Measurements from ENCODE around the gene HMSD.

HMSD gene

GRCh38 chr18:63956755-63957154 is 7.7 kb downstream of the HMSD start:
- no peak for DNase-seq (ENCODE audit: low read depth)

DNA sequence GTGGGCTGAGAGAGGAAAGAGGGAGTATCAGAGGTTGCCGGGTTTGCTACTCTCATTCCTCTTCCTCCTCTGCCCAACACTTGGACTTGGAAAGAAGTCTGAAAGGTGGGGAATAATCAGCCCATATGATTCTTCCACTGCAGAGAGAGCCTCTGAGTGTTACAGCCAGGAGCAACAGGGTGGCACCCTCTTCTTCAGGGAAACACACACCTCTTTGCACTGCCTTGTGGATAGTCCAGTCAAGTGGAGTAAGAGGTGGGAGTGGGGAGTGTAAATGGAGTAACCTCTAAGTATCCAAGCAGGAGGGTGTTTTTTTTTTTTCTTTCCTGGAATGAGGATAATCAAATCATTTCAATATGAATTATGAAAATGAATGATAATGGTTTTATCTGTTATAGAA is 11.8 kb downstream of the HMSD start:
- DNase-seq (ENCODE audit: low read depth), result no peak

GRCh38 chr18:63961435-63961980 is 12.4 kb downstream of the HMSD start:
- DNase-seq (ENCODE audit: low read depth), result no peak

GRCh38 chr18:63962137-63962536 is 13.0 kb downstream of the HMSD start:
- DNase-seq (ENCODE audit: low read depth), result no peak

DNA sequence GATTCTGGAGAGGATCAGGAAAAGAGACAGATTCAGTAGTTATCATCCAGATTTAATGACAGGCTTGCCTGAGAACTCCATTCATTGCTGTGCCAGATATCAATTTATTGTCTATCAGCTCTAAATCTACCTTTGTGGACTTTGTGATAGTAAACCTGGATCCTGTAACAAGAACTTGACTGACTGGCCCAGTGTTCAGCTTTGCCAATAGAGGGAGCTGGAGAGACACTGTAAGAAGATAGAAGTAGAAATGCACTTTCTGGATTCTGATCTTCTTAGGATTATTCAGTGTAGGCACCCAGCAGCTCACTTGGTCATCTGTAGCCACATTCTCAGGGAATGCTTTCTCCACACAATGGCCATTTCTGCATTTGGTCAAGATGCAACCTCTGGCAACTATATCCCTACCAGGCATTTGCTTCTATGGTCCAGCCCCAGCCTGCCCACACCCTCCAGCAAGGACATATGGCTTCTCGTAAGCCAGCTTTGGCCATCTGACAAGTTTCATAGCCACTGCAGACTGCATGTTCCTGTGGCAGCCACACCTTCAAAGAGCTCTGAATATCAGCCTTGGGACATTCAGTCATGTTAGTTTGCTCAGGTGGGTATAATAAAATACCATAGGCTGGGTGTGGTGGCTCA is 14.6 kb downstream of the HMSD start:
- peak; percentile 30 for DNase-seq (ENCODE audit: low read depth)

- no peak for DNase-seq (ENCODE audit: low read depth)
Observed at GRCh38 chr18:63964908-63965307, 15.8 kb downstream of the HMSD start.

GRCh38 chr18:63965716-63966330 is 16.7 kb downstream of the HMSD start:
- DNase-seq (ENCODE audit: low read depth), result no peak

DNA sequence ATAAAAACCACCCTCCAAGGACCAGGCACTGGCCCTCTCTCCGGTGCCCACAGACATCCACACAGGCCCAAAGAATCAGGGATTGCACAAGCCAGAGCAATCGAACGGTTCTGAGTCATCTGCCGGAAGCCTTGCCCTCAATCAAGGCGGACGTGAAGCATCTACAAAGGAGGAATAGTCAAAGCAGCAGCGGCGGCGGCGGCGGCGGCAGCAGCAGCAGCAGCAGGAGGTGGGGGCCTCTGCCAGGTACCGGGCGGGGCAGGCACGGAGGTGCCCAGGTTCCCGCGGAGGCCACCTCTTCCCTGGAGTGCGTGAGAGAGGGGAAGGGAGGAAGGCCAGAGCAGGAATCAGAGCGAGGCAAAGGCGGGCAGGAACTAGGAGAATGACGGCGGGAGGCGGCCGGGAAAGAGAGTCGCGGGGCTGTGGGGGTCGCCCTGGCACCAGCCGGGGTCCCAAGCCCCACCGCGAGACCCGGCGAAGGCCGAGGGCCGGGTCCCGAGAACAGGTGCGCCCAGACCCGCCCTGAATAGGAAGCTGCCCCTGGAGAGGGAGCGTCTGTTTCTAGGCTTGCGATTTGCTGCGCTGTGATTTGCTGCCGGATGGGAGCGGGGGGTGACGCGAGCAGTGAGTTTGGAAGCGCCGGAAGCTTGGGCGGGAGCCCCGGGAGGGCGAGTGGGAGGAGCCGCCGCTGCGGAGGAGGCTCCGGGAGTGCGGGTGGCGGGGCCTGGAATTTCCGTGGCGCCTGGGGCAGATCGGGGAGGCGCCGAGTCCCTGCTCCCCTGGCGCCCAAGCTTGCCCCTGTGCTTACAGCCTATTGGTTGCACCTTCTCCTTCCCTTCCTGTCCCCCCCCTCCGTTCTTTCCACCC is 21.1 kb downstream of the HMSD start, which contains the start of gene SERPINB8:
SERPINB8 (plus strand) TSS at position 140 of the 867 bp plus-strand sequence. CDS start 8,228 bp downstream, outside the sequence.
- DNase-seq (ENCODE audit: low read depth), result peak; percentile 63

DNA sequence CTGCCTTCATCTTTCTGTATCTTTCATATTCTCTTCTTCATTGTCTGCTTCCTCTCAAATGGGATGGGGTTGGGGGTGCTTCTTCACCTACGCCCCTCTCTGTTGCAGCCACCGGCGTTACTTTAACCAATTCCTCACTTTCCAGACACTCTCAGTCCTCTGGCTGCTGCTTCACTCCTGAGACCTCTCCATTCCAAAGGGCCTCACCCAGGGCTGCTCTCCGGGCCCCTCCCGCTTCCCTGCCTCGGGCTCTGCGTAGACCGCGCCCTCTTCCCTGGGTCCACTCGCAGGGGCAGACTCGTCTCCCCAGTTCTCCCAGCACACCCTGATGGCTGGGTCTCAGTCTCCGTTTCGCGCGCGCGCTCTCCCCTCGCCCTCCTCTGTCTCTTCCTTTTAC is 21.7 kb downstream of the HMSD start:
- DNase-seq (ENCODE audit: low read depth), result no peak

- no peak for DNase-seq (ENCODE audit: low read depth)
Observed at GRCh38 chr18:63971320-63972001, 22.4 kb downstream of the HMSD start.

DNA sequence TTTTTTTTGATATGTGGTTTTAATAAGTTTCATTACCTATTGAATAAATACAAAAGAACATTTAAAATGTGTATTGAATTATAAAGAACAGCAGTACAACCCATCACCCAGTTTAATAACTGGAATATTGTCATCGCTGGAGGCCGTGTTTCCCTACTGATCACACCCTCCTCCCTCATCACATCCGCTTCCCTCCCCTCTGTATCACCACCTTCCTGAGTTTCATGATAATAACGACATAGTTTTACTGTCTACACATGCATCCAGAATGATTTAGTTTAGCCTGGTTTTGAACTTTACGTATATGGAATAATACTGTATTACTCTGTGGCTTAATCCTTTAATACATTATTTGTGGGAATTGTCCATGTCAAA is 22.9 kb downstream of the HMSD start:
- no peak for DNase-seq (ENCODE audit: low read depth)

DNA sequence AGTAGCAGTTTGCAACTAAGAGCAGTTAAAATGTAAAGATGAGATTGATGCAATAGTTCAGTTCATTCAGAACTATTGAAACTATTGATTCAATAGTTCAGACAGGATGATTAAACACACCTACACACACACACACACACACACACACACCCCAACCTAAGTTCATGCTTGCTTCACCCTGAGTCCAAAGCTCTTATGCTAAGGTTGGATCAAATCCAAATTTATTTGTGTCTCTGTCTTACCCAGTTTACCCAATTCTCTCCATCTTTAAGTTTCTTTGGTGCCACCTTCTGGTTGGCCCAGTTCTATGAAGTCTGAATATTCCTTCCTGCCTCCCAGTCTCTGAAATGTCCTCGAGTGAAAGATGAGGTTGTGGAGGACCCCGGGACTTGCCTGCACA is 25.9 kb downstream of the HMSD start:
- DNase-seq (ENCODE audit: low read depth), result no peak

GRCh38 chr18:63975628-63976027 is 26.5 kb downstream of the HMSD start:
- no peak for DNase-seq (ENCODE audit: low read depth)

DNA sequence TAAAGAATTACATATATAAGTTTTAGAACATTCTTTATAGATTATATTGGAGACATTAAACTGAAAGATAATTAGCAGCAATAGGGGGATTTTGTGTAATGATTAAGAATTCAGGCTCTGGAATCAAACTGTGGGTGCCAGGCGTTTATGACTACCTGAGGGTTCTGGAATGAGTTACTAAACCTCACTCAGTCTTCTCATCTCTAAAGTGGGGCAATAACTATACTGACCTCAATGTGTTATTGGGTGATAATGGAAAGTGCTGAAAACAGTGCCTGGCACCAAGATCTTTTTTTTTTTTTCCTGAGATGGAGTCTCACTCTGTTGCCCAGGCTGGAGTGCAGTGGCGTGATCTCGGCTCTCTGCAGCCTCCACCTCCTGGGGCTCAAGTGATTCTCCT is 27.9 kb downstream of the HMSD start:
- DNase-seq (ENCODE audit: low read depth), result no peak

- DNase-seq (ENCODE audit: low read depth), result no peak
Observed at GRCh38 chr18:63979409-63979920, 30.4 kb downstream of the HMSD start.

- no peak for DNase-seq (ENCODE audit: low read depth)
Observed at GRCh38 chr18:63980027-63980426, 30.9 kb downstream of the HMSD start.

- no peak for DNase-seq (ENCODE audit: low read depth)
Observed at GRCh38 chr18:63980896-63981460, 31.9 kb downstream of the HMSD start.

DNA sequence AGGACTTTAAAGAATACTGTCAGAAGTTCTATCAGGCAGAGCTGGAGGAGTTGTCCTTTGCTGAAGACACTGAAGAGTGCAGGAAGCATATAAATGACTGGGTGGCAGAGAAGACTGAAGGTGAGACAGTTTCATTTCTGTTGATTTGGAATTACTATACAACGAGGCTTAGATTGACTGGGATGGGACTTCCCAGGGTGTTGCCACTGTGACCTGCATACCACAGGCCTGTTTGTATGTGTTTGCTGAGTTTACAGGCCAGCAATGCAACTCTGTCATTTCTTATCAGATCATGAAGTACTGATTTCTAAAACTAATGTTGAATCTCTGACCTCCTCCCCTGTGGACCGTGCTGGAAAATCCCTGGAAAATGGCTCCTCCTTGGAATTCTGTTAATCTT is 32.6 kb downstream of the HMSD start:
- DNase-seq (ENCODE audit: low read depth), result no peak

- no peak for DNase-seq (ENCODE audit: low read depth)
Observed at GRCh38 chr18:63982361-63982760, 33.3 kb downstream of the HMSD start.

DNA sequence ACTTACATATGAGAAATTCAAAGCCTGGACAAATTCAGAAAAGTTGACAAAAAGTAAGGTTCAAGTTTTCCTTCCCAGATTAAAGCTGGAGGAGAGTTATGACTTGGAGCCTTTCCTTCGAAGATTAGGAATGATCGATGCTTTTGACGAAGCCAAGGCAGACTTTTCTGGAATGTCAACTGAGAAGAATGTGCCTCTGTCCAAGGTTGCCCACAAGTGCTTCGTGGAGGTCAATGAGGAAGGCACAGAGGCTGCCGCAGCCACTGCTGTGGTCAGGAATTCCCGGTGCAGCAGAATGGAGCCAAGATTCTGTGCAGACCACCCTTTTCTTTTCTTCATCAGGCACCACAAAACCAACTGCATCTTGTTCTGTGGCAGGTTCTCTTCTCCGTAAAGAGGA is 37.8 kb downstream of the HMSD start:
- DNase-seq (ENCODE audit: low read depth), result no peak

DNA sequence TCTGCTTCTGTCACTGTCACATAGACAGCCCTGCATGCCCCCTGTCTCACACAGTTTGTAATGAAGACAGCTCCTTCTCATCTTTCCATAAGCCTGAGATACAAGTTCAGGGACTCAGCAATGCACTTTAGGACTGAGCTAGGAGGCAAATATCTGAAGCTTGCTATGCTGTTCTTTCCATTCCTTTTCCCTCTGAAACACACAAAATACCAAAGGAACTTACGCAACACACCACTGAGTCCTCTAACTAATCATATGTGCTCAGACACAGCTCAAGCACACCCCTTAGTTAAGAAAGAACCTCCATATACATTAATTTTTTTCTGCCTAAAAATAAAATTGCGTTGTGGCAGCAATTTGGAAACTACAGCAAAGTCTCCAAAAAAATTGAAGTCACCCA is 38.6 kb downstream of the HMSD start:
- no peak for DNase-seq (ENCODE audit: low read depth)

DNA sequence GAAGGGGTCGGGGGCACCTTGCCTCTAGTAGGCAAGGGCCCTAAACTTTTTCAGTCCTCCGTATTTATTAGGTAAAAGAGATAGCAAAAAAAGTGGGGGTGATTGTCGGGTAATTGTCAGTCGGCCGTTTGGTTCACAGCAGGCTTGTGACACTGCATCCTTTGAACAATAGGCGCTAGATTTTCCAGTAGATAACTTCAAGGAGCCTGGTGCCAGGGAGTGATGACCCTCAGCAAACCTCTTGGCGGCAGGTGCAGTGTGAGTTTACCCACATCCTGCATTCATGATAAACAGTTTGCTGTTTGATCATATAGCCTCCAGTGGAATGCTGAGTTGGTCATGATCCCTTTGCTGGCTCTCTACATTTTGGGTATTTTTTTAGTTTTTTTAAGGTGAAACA is 43.6 kb downstream of the HMSD start:
- DNase-seq (ENCODE audit: low read depth), result no peak
